SKM-1 treated with dmso at 0.1 percent for 144 hours (cell line): ENCODE measurements around the gene NEAT1.

Experiments
- DNase-seq: peaks from one replicate; lab custom pipeline; 2025; ENCODE audit not compliant: unreplicated experiment; lab: John Stamatoyannopoulos, UW

Gene NEAT1

GRCh38 chr11:65433657-65434056 lies 11.1 kb downstream of the NEAT1 start:
- no peak for DNase-seq

- DNase-seq: no peak
Observed at GRCh38 chr11:65434057-65434666, 11.6 kb downstream of the NEAT1 start.

GRCh38 chr11:65434667-65435410 lies 12.2 kb downstream of the NEAT1 start:
- DNase-seq: no peak

- DNase-seq: no peak
Observed at GRCh38 chr11:65435411-65435931, 12.9 kb downstream of the NEAT1 start.

GRCh38 chr11:65435981-65436411 lies 13.4 kb downstream of the NEAT1 start:
- no peak for DNase-seq

- DNase-seq: no peak
Observed at GRCh38 chr11:65436412-65437032, 13.9 kb downstream of the NEAT1 start.

GRCh38 chr11:65437436-65438227 lies 15.0 kb downstream of the NEAT1 start:
- DNase-seq: no peak

- no peak for DNase-seq
Observed at GRCh38 chr11:65438257-65439151, 15.9 kb downstream of the NEAT1 start.

GRCh38 chr11:65439331-65440181 lies 17.0 kb downstream of the NEAT1 start:
- DNase-seq: no peak

- peak; percentile 71 for DNase-seq
Observed at GRCh38 chr11:65440831-65441499, 18.4 kb downstream of the NEAT1 start.

GRCh38 chr11:65442842-65443331 lies 20.3 kb downstream of the NEAT1 start:
- DNase-seq: no peak

- DNase-seq: no peak
Observed at GRCh38 chr11:65444314-65445051, 21.9 kb downstream of the NEAT1 start.

GRCh38 chr11:65445101-65445603 lies 22.6 kb downstream of the NEAT1 start:
- no peak for DNase-seq

GRCh38 chr11:65445604-65446445 lies 23.2 kb downstream of the NEAT1 start:
- no peak for DNase-seq

- DNase-seq: no peak
Observed at GRCh38 chr11:65446446-65447277, 24.1 kb downstream of the NEAT1 start.

GRCh38 chr11:65448074-65448417 lies 25.4 kb downstream of the NEAT1 start:
- no peak for DNase-seq
